Mesothelial cell of epicardium (in vitro differentiated cells): Measurements from ENCODE around the gene RIMBP2. TPM values are rescaled to one million over a fixed set of nuclear protein-coding genes. Genes with fewer than 3 reads are reported as not detected.
"Not testable (repeated sequence)": the region's sequence is repeated elsewhere in the genome, so short reads cannot be mapped to it uniquely, and the experiment has no call there.

Experiments used
- DNase-seq, 2 experiments: peaks; one replicate each; pipeline ENCODE4 v3.0.0; 2021; ENCODE audit warnings: low spot score in 2 of 2; ENCODE audit not compliant: unreplicated experiment in 2 of 2
- H3K27ac Mint-ChIP-seq: 2 replicates; pipeline ENCODE4 v1.8.0; 2021; ENCODE audit warnings: mixed read lengths
- H3K27me3 Mint-ChIP-seq: 2 replicates; pipeline ENCODE4 v1.8.0; 2021; ENCODE audit warnings: low read depth, mixed read lengths
- H3K36me3 Mint-ChIP-seq: 2 replicates; pipeline ENCODE4 v1.8.0; 2021; ENCODE audit warnings: mixed read lengths
- H3K4me1 Mint-ChIP-seq: 2 replicates; pipeline ENCODE4 v1.8.0; 2021; ENCODE audit warnings: mixed read lengths
- H3K4me3 Mint-ChIP-seq: 2 replicates; pipeline ENCODE4 v1.8.0; 2021; ENCODE audit warnings: mild to moderate bottlenecking, moderate library complexity, mixed read lengths
- H3K9me3 Mint-ChIP-seq: 2 replicates; pipeline ENCODE4 v1.8.0; 2021; ENCODE audit warnings: mixed read lengths
- CTCF ChIP-seq: fragments of 200-600 bp; sonication (generic); IDR thresholded peaks from one replicate; pipeline ENCODE4 v1.5.0; 2021; ENCODE audit warnings: antibody characterized with exemption; ENCODE audit not compliant: unreplicated experiment
- total RNA-seq: library from RNA; stranded (reverse); gene quantifications from 3 replicates; pipeline ENCODE4 v1.2.1, GENCODE V29; 2021

Gene RIMBP2
- total RNA-seq, 1 donor from 2014 or later: 8.6 TPM

- Mint-ChIP-seq H3K9me3 (peaks cover 18% of the 10 kb centered on the region), H3K4me1 (no peaks in the 10 kb centered on the region), H3K4me3 (no peak overlapping the region), H3K36me3 (no peaks in the 10 kb centered on the region), H3K27ac (no peak overlapping the region), H3K27me3 (peaks cover 28% of the 10 kb centered on the region)
- DNase-seq: no peak
- no peak for TF ChIP-seq CTCF
Measured at GRCh38 chr12:130743176-130743575, 27.1 kb upstream of the RIMBP2 start.

- peaks cover 29% of the 10 kb centered on the region for H3K27me3 Mint-ChIP-seq
- H3K27ac Mint-ChIP-seq: no peak overlapping the region
- H3K36me3 Mint-ChIP-seq: no peaks in the 10 kb centered on the region
- H3K9me3 Mint-ChIP-seq: peaks cover 18% of the 10 kb centered on the region
- H3K4me3 Mint-ChIP-seq: no peak overlapping the region
- H3K4me1 Mint-ChIP-seq: no peaks in the 10 kb centered on the region
- no peak for DNase-seq
- TF ChIP-seq CTCF: no peak
Measured at GRCh38 chr12:130742716-130743115, 26.6 kb upstream of the RIMBP2 start.

GRCh38 chr12:130742112-130742511, 26.0 kb upstream of the RIMBP2 start:
- H3K4me1 Mint-ChIP-seq: no peaks in the 10 kb centered on the region
- H3K27ac Mint-ChIP-seq: no peak overlapping the region
- no peaks in the 10 kb centered on the region for H3K36me3 Mint-ChIP-seq
- H3K9me3 Mint-ChIP-seq: peaks cover 18% of the 10 kb centered on the region
- no peak for TF ChIP-seq CTCF
- no peak overlapping the region for H3K4me3 Mint-ChIP-seq
- DNase-seq: no peak
- peaks cover 35% of the 10 kb centered on the region for H3K27me3 Mint-ChIP-seq

- Mint-ChIP-seq H3K27me3 (peaks cover 45% of the 10 kb centered on the region), H3K36me3 (no peaks in the 10 kb centered on the region), H3K4me1 (no peaks in the 10 kb centered on the region), H3K4me3 (no peak overlapping the region), H3K9me3 (peaks cover 18% of the 10 kb centered on the region), H3K27ac (no peak overlapping the region)
- DNase-seq: no peak
- TF ChIP-seq CTCF: no peak
Measured at GRCh38 chr12:130739571-130739970, 23.5 kb upstream of the RIMBP2 start.

- not testable (repeated sequence) for H3K36me3 Mint-ChIP-seq, DNase-seq, H3K27ac Mint-ChIP-seq, H3K4me1 Mint-ChIP-seq, H3K4me3 Mint-ChIP-seq
- Mint-ChIP-seq H3K27me3 (peaks cover 47% of the 10 kb centered on the region), H3K9me3 (peaks cover 13% of the 10 kb centered on the region)
Measured at GRCh38 chr12:130738403-130738802, 22.3 kb upstream of the RIMBP2 start.

- no peaks in the 10 kb centered on the region for H3K4me1 Mint-ChIP-seq
- H3K4me3 Mint-ChIP-seq: no peak overlapping the region
- H3K9me3 Mint-ChIP-seq: peaks cover 13% of the 10 kb centered on the region
- H3K36me3 Mint-ChIP-seq: no peaks in the 10 kb centered on the region
- peaks cover 49% of the 10 kb centered on the region for H3K27me3 Mint-ChIP-seq
- DNase-seq: no peak
- H3K27ac Mint-ChIP-seq: no peak overlapping the region
- no peak for TF ChIP-seq CTCF
Measured at GRCh38 chr12:130737731-130738130, 21.6 kb upstream of the RIMBP2 start.
